ENCODE measurements around the gene PLEKHG7. TPM values are rescaled to one million over a fixed set of nuclear protein-coding genes. Genes with fewer than 3 reads are reported as not detected.

PLEKHG7 gene
- total and polyA plus RNA-seq, 2 of the 8 experiments (the other 6 are each of a cell fraction or from before 2014, with no cell fraction given): not detected

- no peak overlapping the region for H2BK15ac ChIP-seq (ENCODE audit: low read length)
- POLR2A ChIA-PET (ENCODE audit: partially characterized antibody): no interaction called here
- peaks cover 0 to 6% (median 5%) of the 10 kb centered on the region in 4 experiments; a peak in 3 of 7 replicates for H3K4me1 ChIP-seq (replicated peaks in 1 of 4; ENCODE audit: control insufficient read depth in 3 of 4, insufficient read depth in 4 of 4, low read length in 3 of 4)
- H4K20me1 ChIP-seq (replicated peaks in 1 of 2; ENCODE audit: control insufficient read depth in 1 of 2, insufficient read depth in 2 of 2, low read length in 2 of 2): no peaks in the 10 kb centered on the region
- no peaks in the 10 kb centered on the region for H3K79me2 ChIP-seq (ENCODE audit: control insufficient read depth in 1 of 2, insufficient read depth in 2 of 2, low read length in 2 of 2)
- H2BK5ac ChIP-seq (ENCODE audit: low read depth, low read length): no peak overlapping the region
- H3K36me3 ChIP-seq (ENCODE audit: control insufficient read depth in 2 of 4, insufficient read depth in 4 of 4, low read length in 3 of 4): no peaks in the 10 kb centered on the region
- CTCF ChIA-PET (ENCODE audit: partially characterized antibody): interaction anchor here (0.6 to 3.7 kb wide), 2 partner anchors 16 to 769 kb away, joined by 3 to 11 read pairs; no protein-coding TSS in a partner anchor
- FAIRE-seq (no peak), DNase-seq (ENCODE audit: low read depth in 1 of 2, low spot score in 2 of 2) (no peak)
- H3K4me2 ChIP-seq (ENCODE audit: insufficient read depth in 1 of 2, low read depth in 2 of 2, low read length in 2 of 2): no peak overlapping the region
- no peak overlapping the region for H3K14ac ChIP-seq (ENCODE audit: insufficient read length)
- H2AK5ac ChIP-seq (ENCODE audit: low read depth, low read length): no peak overlapping the region
- H3K9ac ChIP-seq (replicated peaks in 1 of 4; ENCODE audit: extremely low read depth in 1 of 4, low read depth in 3 of 4, low read length in 3 of 4): no peak overlapping the region
- no peaks in the 10 kb centered on the region for H3K27me3 ChIP-seq (replicated peaks in 1 of 4; ENCODE audit: control insufficient read depth in 3 of 4, extremely low read depth in 1 of 4, insufficient read depth in 3 of 4, low read length in 3 of 4)
- no peak overlapping the region for H3K23ac ChIP-seq (ENCODE audit: insufficient read length)
- no peak overlapping the region for H3K4me3 ChIP-seq (ENCODE audit: extremely low read depth in 1 of 4, insufficient read depth in 2 of 4, low read depth in 3 of 4, low read length in 4 of 4)
- H2AFZ ChIP-seq (ENCODE audit: low read length): no peak overlapping the region
- no peak overlapping the region for H4K8ac ChIP-seq (ENCODE audit: extremely low read depth, insufficient read depth, low read length)
- H4K91ac ChIP-seq (replicated peaks; ENCODE audit: insufficient read length, low read length): no peak overlapping the region
- H3K9me3 ChIP-seq (ENCODE audit: insufficient read depth in 2 of 2, low read depth in 1 of 2, low read length in 1 of 2): no peaks in the 10 kb centered on the region
- no peak overlapping the region for H3K18ac ChIP-seq (ENCODE audit: extremely low read depth, low read length)
- no peak overlapping the region for H2BK120ac ChIP-seq (replicated peaks; ENCODE audit: low read depth, low read length)
- no peak overlapping the region for H3K27ac ChIP-seq (ENCODE audit: low read depth, low read length)
- H4K5ac ChIP-seq (ENCODE audit: insufficient read length, low read depth, low read length): no peak overlapping the region
- H3K23me2 ChIP-seq (ENCODE audit: low read depth, low read length): no peaks in the 10 kb centered on the region
- WGBS, 2 experiments (ENCODE audit: extremely low coverage in 1 of 2, insufficient coverage in 1 of 2, insufficient read length in 1 of 2, insufficient replicate concordance in 2 of 2, low coverage in 1 of 2, low lambda C conversion rate in 2 of 2, missing lambda C conversion rate in 1 of 2): 90% methylated on average over 3 of the region's 3 CpGs; no CpG with 5 or more reads in 1 of the 2 experiments
- H2BK12ac ChIP-seq (ENCODE audit: low read depth, low read length): no peak overlapping the region
- no peak overlapping the region for H3K56ac ChIP-seq (replicated peaks; ENCODE audit: insufficient read length, low read depth, low read length)
- no peak overlapping the region for H3K4ac ChIP-seq (replicated peaks; ENCODE audit: insufficient read length, low read depth, low read length)
- H2BK20ac ChIP-seq (ENCODE audit: low read length): no peak overlapping the region
- no peaks in the 10 kb centered on the region for H3K79me1 ChIP-seq (ENCODE audit: low read depth, low read length)
- TF ChIP-seq CBX8 (IDR thresholded peaks at IDR 0.05; ENCODE audit: borderline replicate concordance, low read depth, low read length) (no peak), SIX5 (IDR thresholded peaks at IDR 0.05; ENCODE audit: low read depth, low read length) (no peak), CHD2 (IDR thresholded peaks at IDR 0.05; ENCODE audit: low read length) (no peak), RNF2 (IDR thresholded peaks at IDR 0.05; ENCODE audit: borderline replicate concordance, low read depth, low read length, missing control alignments, poor library complexity, severe bottlenecking) (no peak), SUZ12 (IDR thresholded peaks at IDR 0.05; ENCODE audit: low read length) (no peak)
Observed at GRCh38 chr12:92733661-92734060, 30.9 kb downstream of the PLEKHG7 start.

All from H1 (cell line).